ENCODE results near the gene C1QL3.

The C1QL3 gene

GRCh38 chr10:16491933-16492332 lies 29.7 kb downstream of the C1QL3 start:
- no peak for DNase-seq

GRCh38 chr10:16490511-16490910 lies 31.2 kb downstream of the C1QL3 start:
- no peak for DNase-seq

GRCh38 chr10:16483241-16483917 lies 38.3 kb downstream of the C1QL3 start:
- DNase-seq: no peak

GRCh38 chr10:16481052-16481728 lies 40.5 kb downstream of the C1QL3 start:
- DNase-seq: no peak

- no peak for DNase-seq
Observed at GRCh38 chr10:16478801-16479200, 42.9 kb downstream of the C1QL3 start.

- DNase-seq: no peak
Observed at GRCh38 chr10:16477757-16478156, 43.9 kb downstream of the C1QL3 start.

GRCh38 chr10:16472828-16473227 lies 48.9 kb downstream of the C1QL3 start:
- DNase-seq: no peak

- peak; percentile 6 to 20 for DNase-seq
Observed at GRCh38 chr10:16470747-16471146, 50.9 kb downstream of the C1QL3 start.

- DNase-seq: no peak
Observed at GRCh38 chr10:16466001-16466400, 55.7 kb downstream of the C1QL3 start.

Measured in activated CD4-positive, alpha-beta T cell treated with anti-CD3 and anti-CD28 coated beads for 4 hours (primary cell).